Duodenal mucosa (tissue), 2 donors: ENCODE results near the gene SIM2.

Experiments used
- H3K27ac ChIP-seq: one replicate; pipeline ENCODE4 v1.7.0; 2013; ENCODE audit warnings: low read depth, low read length
- H3K27me3 ChIP-seq, 2 donors: one replicate each; pipeline ENCODE4 v1.7.0; 2013; ENCODE audit warnings: low read length in 2 of 2, control low read depth in 1 of 2; ENCODE audit not compliant: insufficient read depth in 2 of 2, control insufficient read depth in 1 of 2
- H3K36me3 ChIP-seq, 2 donors: one replicate each; pipeline ENCODE4 v1.7.0; 2013; ENCODE audit warnings: low read length in 2 of 2, control low read depth in 1 of 2; ENCODE audit not compliant: insufficient read depth in 2 of 2, control insufficient read depth in 1 of 2
- H3K4me1 ChIP-seq, 2 donors: one replicate each; pipeline ENCODE4 v1.7.0; 2013; ENCODE audit warnings: low read length in 2 of 2, control low read depth in 1 of 2; ENCODE audit not compliant: insufficient read depth in 2 of 2, control insufficient read depth in 1 of 2
- H3K4me3 ChIP-seq, 2 donors: one replicate each; pipeline ENCODE4 v1.7.0; 2013; ENCODE audit warnings: low read length in 2 of 2, low read depth in 1 of 2
- H3K9ac ChIP-seq, 2 donors: one replicate each; pipeline ENCODE4 v1.7.0; 2013; ENCODE audit warnings: low read length in 2 of 2, low read depth in 1 of 2
- H3K9me3 ChIP-seq, 2 donors: one replicate each; pipeline ENCODE4 v1.7.0; 2013; ENCODE audit warnings: low read length in 2 of 2, control low read depth in 1 of 2; ENCODE audit not compliant: control insufficient read depth in 1 of 2

The SIM2 gene

GRCh38 chr21:36762642-36763041 is 63.7 kb downstream of the SIM2 start:
- no peak overlapping the region for H3K9ac ChIP-seq
- H3K9me3 ChIP-seq, result no peaks in the 10 kb centered on the region
- no peak overlapping the region for H3K4me3 ChIP-seq
- H3K4me1 ChIP-seq, result peaks cover 0 to 10% of the 10 kb centered on the region in 2 donors
- no peaks in the 10 kb centered on the region for H3K36me3 ChIP-seq
- no peaks in the 10 kb centered on the region for H3K27me3 ChIP-seq
- no peak overlapping the region for H3K27ac ChIP-seq

GRCh38 chr21:36763305-36763704 is 64.4 kb downstream of the SIM2 start:
- H3K36me3 ChIP-seq, result no peaks in the 10 kb centered on the region
- H3K27me3 ChIP-seq, result no peaks in the 10 kb centered on the region
- H3K4me1 ChIP-seq, result peaks cover 0 to 10% of the 10 kb centered on the region in 2 donors
- H3K9me3 ChIP-seq, result no peaks in the 10 kb centered on the region
- H3K4me3 ChIP-seq, result no peak overlapping the region
- no peak overlapping the region for H3K9ac ChIP-seq
- H3K27ac ChIP-seq, result no peak overlapping the region

- no peaks in the 10 kb centered on the region for H3K36me3 ChIP-seq
- no peak overlapping the region for H3K4me3 ChIP-seq
- H3K4me1 ChIP-seq, result peaks cover 8 to 10% of the 10 kb centered on the region in 2 donors
- no peak overlapping the region for H3K9ac ChIP-seq
- no peak overlapping the region for H3K27ac ChIP-seq
- no peaks in the 10 kb centered on the region for H3K9me3 ChIP-seq
- no peaks in the 10 kb centered on the region for H3K27me3 ChIP-seq
Measured at GRCh38 chr21:36765229-36765628, 66.3 kb downstream of the SIM2 start.

- Histone ChIP-seq H3K9me3 (no peaks in the 10 kb centered on the region), H3K4me3 (no peak overlapping the region), H3K4me1 (peaks cover 8 to 10% of the 10 kb centered on the region in 2 donors), H3K9ac (no peak overlapping the region), H3K27ac (no peak overlapping the region), H3K27me3 (no peaks in the 10 kb centered on the region), H3K36me3 (no peaks in the 10 kb centered on the region)
Measured at GRCh38 chr21:36766511-36766910, 67.6 kb downstream of the SIM2 start.

- Histone ChIP-seq H3K27ac (no peak overlapping the region), H3K4me1 (peaks cover 8 to 10% of the 10 kb centered on the region in 2 donors), H3K9me3 (no peaks in the 10 kb centered on the region), H3K36me3 (no peaks in the 10 kb centered on the region), H3K27me3 (no peaks in the 10 kb centered on the region), H3K4me3 (no peak overlapping the region), H3K9ac (no peak overlapping the region)
Measured at GRCh38 chr21:36767096-36767495, 68.2 kb downstream of the SIM2 start.

GRCh38 chr21:36768496-36768895 is 69.6 kb downstream of the SIM2 start:
- Histone ChIP-seq H3K36me3 (no peaks in the 10 kb centered on the region), H3K4me1 (peaks cover 14 to 16% of the 10 kb centered on the region in 2 donors), H3K27ac (no peak overlapping the region), H3K4me3 (no peak overlapping the region), H3K9me3 (no peaks in the 10 kb centered on the region), H3K9ac (no peak overlapping the region), H3K27me3 (no peaks in the 10 kb centered on the region)

GRCh38 chr21:36769051-36769839 is 70.3 kb downstream of the SIM2 start:
- Histone ChIP-seq H3K9ac (no peak overlapping the region), H3K36me3 (no peaks in the 10 kb centered on the region), H3K27ac (no peak overlapping the region), H3K9me3 (no peaks in the 10 kb centered on the region), H3K4me1 (peaks cover 14 to 17% of the 10 kb centered on the region in 2 donors), H3K4me3 (no peak overlapping the region), H3K27me3 (no peaks in the 10 kb centered on the region)

- H3K27me3 ChIP-seq, result no peaks in the 10 kb centered on the region
- no peaks in the 10 kb centered on the region for H3K36me3 ChIP-seq
- H3K27ac ChIP-seq, result no peak overlapping the region
- H3K4me1 ChIP-seq, result peaks cover 7 to 14% of the 10 kb centered on the region in 2 donors
- no peak overlapping the region for H3K9ac ChIP-seq
- H3K4me3 ChIP-seq, result no peak overlapping the region
- no peaks in the 10 kb centered on the region for H3K9me3 ChIP-seq
Measured at GRCh38 chr21:36773117-36773516, 74.2 kb downstream of the SIM2 start.

GRCh38 chr21:36773995-36774394 is 75.1 kb downstream of the SIM2 start:
- Histone ChIP-seq H3K4me3 (no peak overlapping the region), H3K27me3 (no peaks in the 10 kb centered on the region), H3K36me3 (no peaks in the 10 kb centered on the region), H3K9ac (no peak overlapping the region), H3K9me3 (no peaks in the 10 kb centered on the region), H3K4me1 (peaks cover 7 to 9% of the 10 kb centered on the region in 2 donors), H3K27ac (no peak overlapping the region)

GRCh38 chr21:36776981-36777617 is 78.2 kb downstream of the SIM2 start:
- Histone ChIP-seq H3K4me3 (no peak overlapping the region), H3K27ac (no peak overlapping the region), H3K4me1 (peaks cover 5 to 7% of the 10 kb centered on the region in 2 donors), H3K9me3 (no peaks in the 10 kb centered on the region), H3K36me3 (no peaks in the 10 kb centered on the region), H3K27me3 (no peaks in the 10 kb centered on the region), H3K9ac (no peak overlapping the region)
